ENCODE data around the gene HEPH.

- TF ChIP-seq CTCF (IDR thresholded peaks at IDR 0.05; ENCODE audit: insufficient read depth, low read depth, low read length) (no peak), EZH2 (IDR thresholded peaks at IDR 0.05; ENCODE audit: insufficient read depth, low read length) (no peak)
These were observed 884 bp downstream of the HEPH start for GRCh38 chrX:66164931-66165330.

Data from astrocyte (in vitro differentiated cells and primary cell).